Mesothelial cell of epicardium (in vitro differentiated cells): ENCODE results near the gene TRIM47. TPM values are rescaled to one million over a fixed set of nuclear protein-coding genes. Genes with fewer than 3 reads are reported as not detected.

ENCODE experiments used
- DNase-seq, 2 experiments: peaks; one replicate each; pipeline ENCODE4 v3.0.0; 2021; ENCODE audit warnings: low spot score in 2 of 2; ENCODE audit not compliant: unreplicated experiment in 2 of 2
- H3K27ac Mint-ChIP-seq: 2 replicates; pipeline ENCODE4 v1.8.0; 2021; ENCODE audit warnings: mixed read lengths
- H3K27me3 Mint-ChIP-seq: 2 replicates; pipeline ENCODE4 v1.8.0; 2021; ENCODE audit warnings: low read depth, mixed read lengths
- H3K36me3 Mint-ChIP-seq: 2 replicates; pipeline ENCODE4 v1.8.0; 2021; ENCODE audit warnings: mixed read lengths
- H3K4me1 Mint-ChIP-seq: 2 replicates; pipeline ENCODE4 v1.8.0; 2021; ENCODE audit warnings: mixed read lengths
- H3K4me3 Mint-ChIP-seq: 2 replicates; pipeline ENCODE4 v1.8.0; 2021; ENCODE audit warnings: mild to moderate bottlenecking, moderate library complexity, mixed read lengths
- H3K9me3 Mint-ChIP-seq: 2 replicates; pipeline ENCODE4 v1.8.0; 2021; ENCODE audit warnings: mixed read lengths
- CTCF ChIP-seq: fragments of 200-600 bp; sonication (generic); IDR thresholded peaks from one replicate; pipeline ENCODE4 v1.5.0; 2021; ENCODE audit warnings: antibody characterized with exemption; ENCODE audit not compliant: unreplicated experiment
- total RNA-seq: library from RNA; stranded (reverse); gene quantifications from 3 replicates; pipeline ENCODE4 v1.2.1, GENCODE V29; 2021

The TRIM47 gene
- total RNA-seq, 1 donor from 2014 or later, result 2.9 TPM

DNA sequence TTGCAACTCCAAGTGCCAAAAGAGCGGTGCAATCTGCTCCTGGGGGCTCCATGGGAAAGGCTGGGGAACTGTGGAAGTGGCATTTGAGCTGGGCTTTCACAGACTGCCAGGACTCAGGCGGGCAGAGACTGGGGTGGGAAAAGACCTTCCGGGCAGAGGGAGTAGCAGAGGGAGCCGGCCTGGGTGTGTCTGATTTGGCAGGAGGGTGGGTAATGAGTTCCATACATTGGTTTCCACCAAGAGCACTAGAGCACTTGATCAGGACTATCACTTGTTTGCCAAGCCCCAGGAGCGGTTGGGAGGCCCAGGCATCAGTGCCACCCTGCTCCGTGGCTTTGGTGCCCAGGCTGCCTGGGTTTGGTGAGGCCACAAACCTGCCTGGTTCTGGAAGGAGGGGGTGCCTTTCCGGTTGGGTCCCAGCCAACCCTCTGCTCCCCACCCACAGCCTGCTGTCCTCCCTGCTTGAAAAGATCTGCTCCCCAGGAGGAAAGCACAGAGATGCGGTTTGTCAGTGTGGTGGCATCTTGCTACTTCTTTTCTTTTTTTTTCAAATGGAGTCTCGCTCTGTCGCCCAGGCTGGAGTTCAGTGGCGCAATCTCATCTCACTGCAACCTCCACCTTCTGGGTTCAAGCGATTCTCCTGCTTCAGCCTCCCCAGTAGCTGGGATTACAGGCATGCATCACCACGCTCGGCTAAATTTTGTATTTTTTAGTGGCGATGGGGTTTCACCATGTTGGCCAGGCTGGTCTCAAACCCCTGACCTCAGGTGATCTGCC is 3.5 kb upstream of the TRIM47 start:
- H3K4me1 Mint-ChIP-seq, result peaks cover 12% of the 10 kb centered on the region
- no peak for DNase-seq
- H3K36me3 Mint-ChIP-seq, result no peaks in the 10 kb centered on the region
- no peak for TF ChIP-seq CTCF
- H3K4me3 Mint-ChIP-seq, result no peak overlapping the region
- no peaks in the 10 kb centered on the region for H3K9me3 Mint-ChIP-seq
- no peak overlapping the region for H3K27ac Mint-ChIP-seq
- peaks cover 55% of the 10 kb centered on the region for H3K27me3 Mint-ChIP-seq

GRCh38 chr17:75880266-75880665 is 1.9 kb upstream of the TRIM47 start:
- no peak for TF ChIP-seq CTCF
- Mint-ChIP-seq H3K9me3 (no peaks in the 10 kb centered on the region), H3K4me1 (peaks cover 16% of the 10 kb centered on the region), H3K36me3 (no peaks in the 10 kb centered on the region), H3K27me3 (peaks cover 66% of the 10 kb centered on the region), H3K4me3 (peak overlapping the region; percentile 4), H3K27ac (no peak overlapping the region)
- no peak for DNase-seq

DNA sequence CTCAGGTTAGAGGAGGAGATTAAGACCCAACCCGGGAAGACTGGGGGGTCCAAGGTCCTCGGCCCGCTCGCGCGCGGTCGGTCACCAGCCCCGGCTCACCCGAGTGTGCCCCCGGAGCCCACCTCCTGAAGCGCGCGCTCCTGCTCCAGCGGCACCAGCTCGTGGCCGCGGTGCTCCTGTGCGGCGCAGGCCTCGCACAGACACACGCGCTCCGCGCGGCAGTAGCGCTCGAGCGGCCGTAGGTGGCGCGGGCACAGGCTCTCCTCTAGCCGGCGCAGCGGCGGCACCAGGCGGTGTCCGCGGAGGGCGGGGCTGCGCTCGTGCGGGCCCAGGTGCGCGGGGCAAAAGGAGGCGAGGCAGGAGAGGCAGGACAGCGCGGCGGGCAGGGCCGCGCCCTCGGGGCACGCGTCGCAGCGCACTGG is 618 bp downstream of the TRIM47 start:
- H3K27me3 Mint-ChIP-seq, result peaks cover 72% of the 10 kb centered on the region
- H3K36me3 Mint-ChIP-seq, result no peaks in the 10 kb centered on the region
- peak; percentile 64 to 78 for DNase-seq
- H3K4me3 Mint-ChIP-seq, result peak overlapping the region; percentile 64
- no peak overlapping the region for H3K27ac Mint-ChIP-seq
- H3K9me3 Mint-ChIP-seq, result no peaks in the 10 kb centered on the region
- H3K4me1 Mint-ChIP-seq, result peaks cover 16% of the 10 kb centered on the region
- TF ChIP-seq CTCF, result peak; percentile 39

DNA sequence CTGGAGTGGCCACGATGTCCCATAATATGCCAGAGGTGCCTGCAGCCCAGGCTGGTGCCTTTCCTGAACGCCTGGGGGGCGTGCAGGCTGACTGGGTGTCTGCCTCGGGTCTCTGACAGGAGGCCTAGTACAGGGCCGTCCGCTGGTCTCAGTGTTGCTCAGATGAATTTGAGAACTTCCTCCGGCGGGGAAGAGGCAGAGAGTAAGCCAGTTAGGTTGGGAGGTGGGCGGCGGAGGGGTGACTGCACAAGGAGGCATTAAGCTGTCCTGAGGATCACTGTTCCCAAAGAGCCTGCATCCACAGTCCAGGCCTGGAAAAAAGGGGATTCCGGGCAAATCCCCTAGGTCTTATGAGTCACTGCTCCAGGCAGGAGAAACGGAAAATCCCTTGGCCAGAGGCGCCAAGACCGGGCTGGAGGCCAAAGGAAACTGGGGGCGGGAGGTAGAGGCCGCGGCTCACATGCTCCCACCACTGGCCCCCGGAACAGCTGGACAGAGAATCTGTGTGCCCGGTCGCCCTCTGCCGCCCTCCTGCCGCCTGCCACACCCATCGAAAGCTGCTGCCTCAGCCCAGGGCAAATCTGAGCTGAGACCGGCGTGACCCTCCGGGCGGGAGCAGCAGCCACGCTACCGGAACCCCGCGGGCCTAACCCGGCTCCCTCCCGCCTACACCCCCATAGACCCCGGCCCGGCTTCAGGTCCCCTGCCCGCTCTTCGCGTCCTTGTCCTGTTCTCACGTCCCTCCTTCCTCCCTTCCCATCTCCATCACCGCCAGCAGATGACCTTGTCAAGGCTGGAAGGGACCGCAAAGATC is 1.2 kb downstream of the TRIM47 start:
- peak in 1 of 2 experiments; percentile 70 for DNase-seq
- Mint-ChIP-seq H3K9me3 (no peaks in the 10 kb centered on the region), H3K27me3 (peaks cover 67% of the 10 kb centered on the region), H3K36me3 (no peaks in the 10 kb centered on the region), H3K4me3 (peak overlapping the region; percentile 64), H3K27ac (peak overlapping the region; percentile 81), H3K4me1 (peaks cover 16% of the 10 kb centered on the region)
- no peak for TF ChIP-seq CTCF

- TF ChIP-seq CTCF, result no peak
- no peak for DNase-seq
- Mint-ChIP-seq H3K4me3 (peak overlapping the region; percentile 64), H3K9me3 (no peaks in the 10 kb centered on the region), H3K27me3 (peaks cover 59% of the 10 kb centered on the region), H3K4me1 (peaks cover 16% of the 10 kb centered on the region), H3K27ac (peak overlapping the region; percentile 81), H3K36me3 (no peaks in the 10 kb centered on the region)
Observed at GRCh38 chr17:75876190-75876937, 2.0 kb downstream of the TRIM47 start.
